Activated CD4-positive, alpha-beta T cell treated with anti-CD3 and anti-CD28 coated beads, Interleukin-2, amount 50 U/mL, for 4 hours (primary cell): ENCODE measurements around the gene ST6GALNAC3.
A peak's percentile ranks its signal among the peaks of the same experiment; 100 is the strongest.
"Not testable (repeated sequence)": the region's sequence is repeated elsewhere in the genome, so short reads cannot be mapped to it uniquely, and the experiment has no call there.

ENCODE experiments used
- DNase-seq, 2 experiments: peaks; one replicate each; pipeline ENCODE4 v3.0.0-alpha.2; 2020

ST6GALNAC3 gene

DNA sequence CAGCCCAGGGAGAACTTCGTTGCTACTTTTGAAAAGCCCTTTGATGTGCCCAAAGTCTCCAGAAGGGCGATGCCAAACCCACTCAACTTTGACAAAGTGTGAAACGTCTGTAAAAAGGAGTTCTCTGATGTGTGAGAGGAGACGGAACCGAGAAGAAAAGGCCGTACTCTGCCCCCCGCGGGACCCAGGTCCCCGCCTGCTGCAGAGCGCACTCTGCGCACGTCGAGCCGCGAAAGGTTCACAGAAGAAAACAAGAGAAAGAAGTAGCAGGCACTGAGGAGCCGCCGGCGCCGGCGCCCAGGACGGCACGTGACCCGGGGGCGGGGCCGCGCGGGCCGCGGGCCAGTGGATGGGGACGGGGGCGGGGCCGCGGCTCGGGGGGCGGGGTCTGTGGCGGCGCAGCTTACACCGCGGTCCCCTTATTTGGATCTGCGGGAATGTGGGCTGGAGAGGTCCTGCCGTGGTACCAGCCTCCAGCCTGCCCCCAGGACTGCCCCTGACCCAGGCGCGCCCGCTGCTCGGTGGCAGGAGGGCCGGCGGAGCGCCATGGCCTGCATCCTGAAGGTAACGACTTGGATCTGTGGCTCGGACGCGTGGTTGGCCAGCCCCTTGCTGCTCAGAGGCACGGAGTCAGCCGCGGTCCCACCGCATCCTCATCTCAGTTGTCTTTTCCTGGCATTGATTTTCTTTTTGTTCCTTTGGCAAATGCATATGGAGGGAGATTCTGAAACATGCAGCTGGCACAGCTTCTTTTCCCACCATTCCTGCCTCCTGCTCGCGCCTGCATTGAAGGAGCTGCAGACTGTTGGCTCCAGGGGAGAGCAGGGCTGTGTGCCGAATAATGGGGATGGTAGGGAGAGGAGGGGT lies at the start of gene ST6GALNAC3:
ST6GALNAC3 (plus strand) TSS at position 426 of the 867 bp plus-strand sequence.
- peak; percentile 61 to 66 for DNase-seq

DNA sequence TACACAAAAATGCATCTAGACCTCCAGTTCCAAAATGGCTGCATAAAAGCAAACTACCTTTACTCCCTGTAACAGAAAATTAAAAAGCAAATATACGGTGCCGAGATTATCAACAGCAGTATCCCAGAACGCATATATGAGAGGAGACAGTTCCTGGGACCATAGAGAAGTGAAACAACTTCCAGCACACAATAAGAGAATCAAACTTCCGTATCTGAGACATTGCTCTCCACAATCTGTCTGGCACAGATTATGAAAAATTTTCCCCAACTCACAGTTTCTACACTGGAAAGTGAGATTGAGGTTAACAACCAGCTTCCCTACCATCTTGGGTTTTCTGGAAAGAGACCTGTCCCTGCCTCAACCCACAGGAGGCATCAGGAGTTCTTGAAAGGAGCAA lies 47.2 kb upstream of the ST6GALNAC3 start:
- DNase-seq = no peak

DNA sequence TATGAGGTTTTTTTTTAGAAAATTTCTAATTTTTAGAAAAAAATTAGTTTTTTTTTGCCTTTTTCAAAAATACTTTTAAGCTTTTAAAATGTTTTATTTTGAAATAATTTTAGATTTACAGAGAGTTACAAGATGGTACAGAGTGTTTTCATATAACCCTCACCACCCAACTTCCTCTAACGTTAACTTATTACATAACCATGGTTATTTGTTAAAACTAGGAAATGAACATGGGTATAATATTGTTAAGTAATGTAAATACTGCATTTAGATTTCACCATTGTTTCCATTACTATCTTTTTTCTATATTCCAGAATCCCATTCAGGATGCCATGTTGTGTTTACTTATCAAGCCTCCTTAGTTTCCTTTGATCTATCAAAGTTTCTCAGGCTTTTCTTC lies 45.2 kb upstream of the ST6GALNAC3 start:
- DNase-seq = no peak

DNA sequence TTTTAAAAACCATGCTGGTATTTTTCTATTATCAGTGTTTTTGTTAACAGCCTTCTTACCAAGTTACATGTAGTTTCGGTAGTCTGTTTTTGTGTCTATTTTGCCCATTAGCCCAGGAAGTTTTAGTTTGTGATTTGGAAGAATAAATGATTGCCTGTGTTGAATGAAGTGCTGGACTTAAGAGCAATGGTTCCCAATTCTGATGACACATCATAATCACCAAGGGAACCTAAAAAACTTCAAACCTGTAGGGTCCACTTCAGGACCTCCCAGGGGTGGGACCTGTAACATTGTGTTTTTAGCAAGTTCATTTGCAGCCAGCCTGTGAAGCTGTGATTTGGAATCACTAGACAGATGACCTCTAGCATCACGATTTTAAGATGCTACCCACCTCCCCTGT lies 43.0 kb upstream of the ST6GALNAC3 start:
- no peak for DNase-seq

DNA sequence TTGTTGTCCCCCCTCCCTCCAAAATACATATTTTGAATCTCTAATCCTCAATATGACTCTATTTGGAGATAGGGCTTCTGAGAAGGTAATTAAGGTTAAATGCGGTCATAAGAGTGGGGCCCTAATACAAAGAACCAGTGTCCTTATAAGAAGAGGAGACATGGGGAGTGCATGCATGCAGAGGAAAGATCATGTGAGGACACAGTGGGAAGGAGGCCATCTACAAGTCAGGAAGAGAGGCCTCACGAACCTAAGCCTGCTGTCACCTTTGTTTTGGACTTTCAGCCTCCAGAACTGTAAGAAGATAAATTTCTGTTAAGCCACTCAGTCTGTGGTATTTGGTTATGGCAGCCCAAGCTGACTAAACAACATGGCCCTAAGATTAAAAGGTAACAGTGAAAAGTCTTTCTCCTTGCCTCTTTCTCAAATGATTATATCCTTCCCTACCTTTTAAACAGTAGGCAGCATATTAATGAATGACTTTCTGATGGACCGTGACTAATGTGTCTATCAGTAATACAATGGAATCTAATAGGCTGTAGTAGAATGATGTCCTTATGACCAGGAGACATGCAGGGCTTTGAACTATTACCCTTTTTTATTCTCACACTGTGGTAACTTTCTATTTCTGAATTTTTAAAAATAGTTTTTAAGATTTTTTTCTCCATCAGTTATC lies 40.6 kb upstream of the ST6GALNAC3 start:
- DNase-seq = no peak

DNA sequence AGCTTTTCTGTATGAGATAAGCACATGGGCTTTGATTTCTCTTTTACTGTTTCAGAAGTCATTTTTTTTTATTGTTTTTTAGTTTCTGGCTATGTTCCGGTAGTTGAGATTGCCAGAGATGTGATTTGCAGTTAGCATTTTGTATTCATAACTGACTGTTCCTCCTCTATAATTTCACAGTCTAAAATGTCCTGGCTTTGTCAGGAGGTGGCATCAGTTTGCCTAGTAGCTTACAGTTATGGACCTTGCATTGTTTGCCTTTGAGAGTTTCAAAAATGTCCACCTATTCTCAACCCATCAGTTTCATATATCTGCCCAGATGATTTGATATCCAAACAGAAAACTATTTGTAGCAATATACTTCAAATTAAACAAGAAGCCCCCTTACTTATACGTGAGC lies 39.5 kb upstream of the ST6GALNAC3 start:
- DNase-seq = no peak

DNA sequence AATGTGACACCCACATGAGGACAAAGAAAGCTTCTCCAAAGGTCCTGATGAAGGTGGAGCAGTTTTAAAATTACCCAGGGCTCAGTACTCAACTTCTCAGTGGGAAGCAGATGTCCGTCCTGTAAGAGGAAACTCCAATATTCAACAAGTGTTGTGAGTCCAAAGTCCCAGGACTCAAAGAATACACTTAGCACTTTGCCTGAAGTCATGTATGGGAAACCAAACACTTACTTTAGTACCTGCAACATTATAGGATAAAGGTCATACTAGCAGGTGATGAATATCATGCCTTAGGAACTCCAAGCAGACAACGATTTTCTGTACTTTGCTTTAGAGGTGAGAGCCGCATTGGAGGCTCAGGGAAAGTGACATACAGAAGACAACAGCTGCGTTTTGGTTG lies 37.2 kb upstream of the ST6GALNAC3 start:
- DNase-seq = no peak

DNA sequence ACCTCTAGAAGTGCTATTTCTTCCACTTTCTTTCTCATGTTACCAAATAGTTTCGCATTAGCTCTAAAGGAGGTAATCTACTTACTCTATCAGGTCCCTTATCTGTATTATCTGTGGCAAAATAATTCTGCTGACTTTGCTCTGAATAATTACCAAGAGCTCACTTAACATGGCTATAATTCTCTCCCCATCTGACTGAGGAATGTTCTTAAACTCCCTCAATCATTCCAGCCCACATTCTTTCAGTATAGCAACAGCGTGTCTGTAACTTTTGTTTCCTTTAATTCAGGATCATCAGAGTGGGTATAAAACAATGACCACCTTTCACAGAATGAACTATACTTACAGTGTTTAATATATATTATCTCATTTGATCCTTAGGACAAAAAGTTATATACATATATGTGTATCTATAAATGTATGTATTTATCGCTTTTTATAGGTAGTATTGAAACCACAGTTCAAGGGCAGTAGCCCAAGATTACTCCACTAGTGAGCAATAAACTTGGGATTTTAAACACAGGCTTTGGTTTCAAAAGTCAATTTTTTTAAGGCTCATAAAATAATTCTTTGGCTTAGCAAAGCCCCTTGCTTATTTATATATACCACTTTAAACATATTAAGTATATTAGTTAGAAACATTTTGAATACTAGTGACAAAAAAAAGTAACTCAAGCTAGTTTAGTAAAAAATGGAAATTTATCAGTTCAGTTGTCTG lies 36.1 kb upstream of the ST6GALNAC3 start:
- no peak for DNase-seq

DNA sequence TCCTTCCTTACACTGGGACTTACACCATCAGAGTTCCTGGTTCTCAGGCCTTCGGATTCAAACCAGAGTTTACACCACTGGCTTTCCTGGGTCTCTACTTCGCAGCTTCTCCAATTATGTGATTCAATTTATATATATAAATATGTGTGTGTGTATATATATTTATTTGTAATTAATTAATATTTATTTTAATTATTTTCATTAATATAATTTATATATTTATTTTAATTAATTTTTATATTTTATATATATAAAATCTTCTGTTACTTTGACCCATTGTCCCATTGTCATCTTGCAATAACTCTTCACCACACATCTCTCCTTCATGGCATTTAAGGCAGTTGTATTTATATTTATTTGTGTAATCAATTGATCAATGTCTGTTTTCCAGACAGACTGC lies 28.4 kb upstream of the ST6GALNAC3 start:
- no peak for DNase-seq

DNA sequence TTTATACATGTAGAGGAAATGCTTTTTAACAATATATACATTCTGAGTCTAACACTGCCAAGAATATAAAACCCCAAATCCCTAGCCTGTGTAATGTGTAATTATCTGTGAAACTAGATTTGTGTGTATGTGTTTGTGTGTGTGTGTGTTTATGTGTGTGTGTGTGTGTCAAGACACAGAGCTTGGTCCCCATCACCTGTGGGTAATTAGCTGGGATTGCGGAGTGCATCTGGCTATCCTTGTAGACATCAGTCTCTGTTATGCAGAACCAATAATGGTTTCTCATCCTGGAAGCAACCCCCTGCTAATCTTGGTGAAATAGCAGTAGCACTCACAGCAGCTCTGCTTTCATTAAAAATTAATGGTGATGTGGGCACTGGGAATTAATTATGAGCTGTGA lies 26.3 kb upstream of the ST6GALNAC3 start:
- no peak for DNase-seq

DNA sequence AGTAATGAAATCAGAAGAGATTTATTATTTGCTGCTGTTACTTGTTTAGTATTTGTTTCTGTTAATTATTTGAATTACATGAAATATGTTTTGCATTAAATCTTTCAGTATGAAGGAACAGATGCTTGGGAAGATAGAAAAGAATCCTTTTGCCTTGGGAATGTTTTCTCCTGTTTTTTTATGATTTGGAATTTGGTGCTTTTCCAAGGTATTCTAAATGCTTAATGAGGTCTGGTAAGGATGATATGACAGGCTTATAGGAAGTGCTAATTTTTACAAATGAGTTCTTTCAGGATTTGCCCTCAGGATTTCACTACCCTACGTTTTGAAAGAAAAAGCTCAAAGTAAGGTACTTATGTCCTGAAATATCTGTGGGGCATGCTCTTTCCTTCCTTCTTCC lies 25.6 kb upstream of the ST6GALNAC3 start:
- no peak for DNase-seq

DNA sequence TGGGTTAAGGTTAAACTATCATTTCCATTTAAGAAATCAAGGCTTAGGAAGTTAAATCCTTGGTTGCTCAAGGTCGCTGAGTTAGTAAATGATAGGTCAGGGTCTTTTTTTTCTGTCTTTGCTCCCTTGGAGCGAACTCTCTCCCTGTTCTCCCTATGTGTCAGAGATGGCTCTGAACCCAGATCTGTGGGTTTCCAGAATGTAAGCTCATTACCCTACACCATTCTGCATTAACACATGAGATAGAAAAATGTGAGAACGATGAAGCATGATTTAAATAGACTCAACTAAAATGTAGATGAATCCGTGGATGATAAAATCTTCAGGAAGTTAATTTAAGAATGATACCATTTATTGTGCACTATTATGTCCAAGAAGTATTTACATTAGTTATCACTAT lies 25.0 kb upstream of the ST6GALNAC3 start:
- DNase-seq = no peak

DNA sequence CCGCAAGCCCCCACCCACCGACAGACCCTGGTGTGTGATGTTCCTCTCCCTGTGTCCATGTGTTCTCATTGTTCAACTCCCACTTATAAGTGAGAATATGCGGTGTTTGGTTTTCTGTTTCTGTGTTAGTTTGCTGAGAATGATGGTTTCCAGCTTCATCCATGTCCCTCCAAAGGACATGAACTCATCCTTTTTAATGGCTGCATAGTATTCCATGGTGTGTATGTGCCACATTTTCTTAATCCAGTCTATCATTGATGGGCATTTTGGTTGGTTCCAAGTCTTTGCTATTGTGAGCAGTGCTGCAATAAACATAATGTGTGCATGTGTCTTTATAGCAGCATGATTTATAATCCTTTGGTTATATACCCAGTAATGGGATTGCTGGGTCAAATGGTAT lies 24.5 kb upstream of the ST6GALNAC3 start:
- not testable (repeated sequence) for DNase-seq

DNA sequence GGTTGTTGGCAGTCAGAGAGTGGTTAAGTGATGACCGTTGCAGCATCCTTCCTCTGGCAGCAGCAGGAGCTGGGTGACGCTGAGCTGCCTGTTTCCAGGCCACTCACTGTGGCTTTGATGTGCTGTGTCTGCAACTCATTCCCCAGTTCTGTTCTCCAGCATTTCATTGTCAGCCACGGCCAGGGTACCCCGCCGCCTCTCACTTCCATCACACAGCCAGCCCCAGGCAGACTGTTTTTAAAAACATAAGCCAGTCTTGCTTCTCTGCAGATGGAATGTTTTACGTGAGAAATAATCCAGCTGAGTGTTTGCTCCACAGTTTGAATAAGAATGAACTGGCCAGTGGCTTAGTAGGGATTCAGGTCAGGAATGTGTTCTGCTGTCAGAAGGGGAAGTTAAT lies 21.5 kb upstream of the ST6GALNAC3 start:
- DNase-seq = no peak

DNA sequence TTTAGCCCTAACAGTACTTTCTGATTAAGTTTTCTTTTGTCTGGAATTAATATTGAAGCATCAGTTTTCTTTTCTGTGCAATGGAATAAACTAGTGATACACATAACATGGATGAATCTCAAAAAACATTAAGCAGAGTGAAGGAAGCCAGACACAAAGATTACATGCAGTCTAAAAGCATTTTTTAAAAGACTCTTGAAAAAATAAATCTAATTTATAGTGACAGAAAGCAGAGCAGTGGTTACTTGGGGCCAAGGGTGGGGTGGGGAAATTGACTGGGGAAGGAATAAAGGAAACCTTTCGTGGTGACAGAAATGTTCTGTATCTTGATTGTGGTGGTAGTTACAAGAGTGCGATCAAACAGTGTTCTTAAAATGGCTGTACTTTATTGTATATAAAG lies 20.2 kb upstream of the ST6GALNAC3 start:
- no peak for DNase-seq

DNA sequence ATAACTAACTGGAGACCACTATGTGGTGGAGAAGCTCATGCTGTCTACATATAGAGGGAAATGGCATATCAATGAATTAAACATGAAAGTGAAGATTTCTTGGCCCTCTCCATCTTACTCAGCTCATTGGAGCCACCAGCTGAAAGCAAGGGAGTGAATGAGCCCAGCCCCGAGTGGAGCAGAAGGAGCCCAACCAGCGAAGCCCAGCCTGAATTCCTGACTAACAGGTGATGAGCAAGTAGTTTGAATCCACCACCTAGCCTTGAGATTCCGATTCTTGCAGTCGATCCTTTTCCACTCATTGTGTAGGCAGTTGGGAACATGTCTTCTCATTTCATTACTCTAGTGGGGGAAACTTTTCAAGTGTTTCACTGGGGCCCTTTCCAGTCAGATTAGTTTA lies 18.6 kb upstream of the ST6GALNAC3 start:
- DNase-seq = no peak

DNA sequence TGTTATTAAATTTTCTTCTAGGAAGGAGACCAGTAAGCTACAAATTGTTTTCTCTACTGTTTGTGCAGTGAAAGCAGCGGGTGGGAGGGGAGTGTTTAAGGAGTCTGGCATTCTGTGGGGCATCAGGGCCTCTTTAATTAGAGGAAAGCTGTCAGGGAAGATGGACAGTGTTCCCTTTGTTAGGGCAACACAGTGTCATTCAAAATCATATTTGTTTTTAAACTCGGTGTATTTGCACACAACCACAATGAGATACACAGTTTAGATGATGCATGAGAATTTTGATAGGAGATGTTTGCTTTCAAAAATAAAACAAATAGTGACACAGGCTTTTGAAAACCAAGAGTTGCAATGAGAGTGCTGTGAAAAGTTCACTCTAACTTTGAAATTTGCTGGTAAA lies 15.1 kb upstream of the ST6GALNAC3 start:
- no peak for DNase-seq

DNA sequence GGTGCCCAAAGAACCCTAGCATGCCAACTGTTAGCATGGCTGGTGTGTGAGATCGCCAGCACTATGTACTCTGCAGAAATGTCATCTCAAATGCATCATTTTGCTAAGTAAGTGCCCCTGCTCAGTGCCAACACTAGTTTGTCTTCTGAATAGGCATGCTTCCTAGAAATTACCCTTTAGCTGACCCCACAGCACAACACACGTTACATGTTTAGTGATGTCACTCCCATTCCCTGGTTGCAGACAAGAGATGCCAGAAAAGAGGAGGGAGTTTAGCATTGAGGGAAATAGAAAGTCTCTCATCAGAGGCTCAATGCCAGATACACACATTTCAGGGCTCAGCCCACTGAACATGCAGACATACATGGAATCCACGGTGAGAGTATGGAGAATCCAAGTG lies 9.3 kb upstream of the ST6GALNAC3 start:
- DNase-seq = no peak

DNA sequence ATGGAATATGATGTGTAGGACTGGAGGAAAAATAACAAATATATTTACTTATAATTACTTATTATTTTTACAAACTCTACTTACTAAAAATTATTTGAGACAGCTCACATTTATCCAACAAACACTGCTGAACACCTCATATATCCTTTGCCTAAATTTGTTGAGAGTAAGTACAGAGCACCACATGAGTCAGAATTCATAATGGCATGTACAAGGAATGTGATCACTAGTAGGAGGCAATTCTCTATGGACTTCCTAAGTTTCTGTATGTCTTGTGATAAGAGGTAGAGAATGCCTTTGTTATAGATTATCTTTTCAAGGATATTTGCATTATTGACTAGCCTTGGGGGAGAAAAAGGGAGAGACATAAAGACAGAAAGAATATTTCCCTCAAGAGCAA lies 8.2 kb upstream of the ST6GALNAC3 start:
- DNase-seq = no peak

DNA sequence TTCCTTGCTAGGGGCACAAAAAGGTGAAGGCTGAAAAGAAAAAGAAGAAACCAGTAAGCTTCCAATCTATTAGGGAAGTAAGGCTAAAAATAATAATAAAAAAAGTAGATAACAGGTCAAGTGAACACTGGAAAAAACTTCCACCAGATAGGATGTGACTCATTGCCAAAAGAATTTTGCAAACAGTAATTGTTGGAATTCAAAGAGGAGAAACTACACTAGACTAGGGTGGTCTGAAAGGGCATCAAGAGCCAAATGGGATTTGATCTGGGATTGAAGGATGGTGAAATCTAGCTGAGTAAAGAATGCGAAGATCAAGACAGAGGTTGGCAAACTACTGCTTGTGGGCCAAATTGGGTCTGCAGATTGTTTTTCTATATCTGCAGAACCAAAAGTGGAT lies 6.0 kb upstream of the ST6GALNAC3 start:
- DNase-seq = no peak

DNA sequence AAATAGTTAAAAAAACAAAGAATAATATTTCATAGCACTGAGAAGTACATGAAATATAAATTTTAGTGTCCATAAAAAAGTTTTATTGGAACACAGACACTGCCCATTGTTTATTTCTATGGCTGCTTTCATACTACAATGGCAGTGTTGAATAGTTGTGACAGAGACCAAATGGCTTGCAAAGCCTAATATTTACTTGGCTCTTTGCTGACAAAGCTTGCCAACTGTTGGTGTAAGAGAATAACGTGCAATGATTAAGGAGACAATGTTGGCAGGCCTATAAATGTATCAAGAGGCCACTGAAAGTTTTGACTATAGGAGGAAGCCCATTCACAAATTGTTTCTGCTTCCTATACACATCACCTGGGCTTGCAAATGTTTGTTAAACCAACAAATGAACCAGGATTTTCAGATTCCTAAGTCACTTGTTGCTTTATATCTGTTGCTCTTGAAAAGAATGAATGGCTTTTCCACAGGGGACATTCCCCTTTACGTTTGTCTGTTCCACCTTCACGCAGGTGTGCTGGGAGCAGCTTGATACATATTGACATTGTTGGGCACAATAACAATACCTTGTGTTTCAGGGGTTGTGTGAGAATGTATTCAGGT lies 5.5 kb upstream of the ST6GALNAC3 start:
- DNase-seq = no peak

DNA sequence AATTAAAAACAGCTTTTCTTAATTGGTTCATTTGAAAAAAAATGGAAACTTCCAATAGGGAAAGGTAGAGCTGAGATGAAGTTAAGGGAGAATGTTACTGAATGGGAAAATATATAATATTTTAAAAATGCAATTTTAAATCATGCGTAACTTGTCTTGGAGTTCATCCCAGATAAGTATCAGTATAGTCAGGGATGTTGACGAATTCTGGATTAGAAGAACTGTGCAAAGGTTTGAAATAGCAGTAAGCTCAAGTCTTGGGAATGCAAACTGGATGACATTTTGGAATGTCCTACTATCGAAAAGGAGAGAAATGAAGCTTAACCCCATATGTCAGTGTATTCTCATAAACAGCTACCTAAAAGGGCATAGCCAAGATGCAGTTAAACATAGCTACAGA lies 4.0 kb upstream of the ST6GALNAC3 start:
- DNase-seq = no peak

DNA sequence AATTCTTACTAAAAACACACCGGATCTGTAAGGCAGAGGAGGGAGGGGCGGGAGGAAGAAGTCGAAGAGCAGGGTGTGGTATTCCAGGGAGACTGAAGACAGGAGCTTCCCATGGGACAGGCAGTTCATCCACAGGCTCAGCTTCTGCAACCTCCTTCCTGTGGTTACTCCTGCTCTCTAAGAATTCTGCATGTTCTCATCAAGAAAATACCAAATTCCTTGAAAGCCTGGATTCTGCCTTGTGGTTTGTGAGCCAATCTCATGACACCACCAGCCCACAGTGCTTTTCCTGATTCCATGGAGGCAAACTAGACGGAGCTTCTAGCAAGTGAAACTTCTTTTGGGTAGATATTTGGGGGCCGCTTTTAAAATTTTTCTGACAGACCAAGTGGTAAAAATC lies 1.1 kb upstream of the ST6GALNAC3 start:
- no peak for DNase-seq

DNA sequence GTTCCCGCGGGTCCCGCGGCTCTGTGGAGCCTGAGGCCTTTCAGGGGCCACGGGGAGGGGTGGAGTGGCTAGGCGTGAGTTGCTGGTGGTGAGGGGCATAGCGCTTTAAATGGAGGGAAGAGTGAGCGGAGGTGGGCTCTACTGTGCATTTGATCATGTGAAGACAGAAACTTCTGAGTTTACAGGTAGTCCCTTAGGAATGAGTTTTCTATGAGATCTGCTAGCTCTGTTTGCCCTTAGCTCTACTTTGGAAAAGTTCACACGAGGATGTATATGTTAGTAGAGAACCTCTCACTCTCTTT lies 593 bp downstream of the ST6GALNAC3 start:
- no peak for DNase-seq
